Right lobe of liver (tissue), 6 donors: ENCODE data around the gene FCER1A. TPM values are rescaled to one million over a fixed set of nuclear protein-coding genes. Genes with fewer than 3 reads are reported as not detected.

Source experiments
- ATAC-seq, 4 donors: fragments of 200-7000 bp; cut with Tn5 transposase; one replicate each; pipeline ENCODE4 v1.9.1; 2020; ENCODE audit warnings: mild to moderate bottlenecking in 4 of 4, moderate library complexity in 4 of 4
- DNase-seq, 3 donors: peaks; one replicate each; pipeline ENCODE4 v3.0.0-alpha.2; 2020
- H3K27ac ChIP-seq, 3 donors: fragments of 200-600 bp; one replicate each; pipeline ENCODE4 v1.8.0; 2022
- H3K27me3 ChIP-seq, 2 donors: fragments of 200-600 bp; one replicate each; pipeline ENCODE4 v1.8.0; 2022
- H3K36me3 ChIP-seq, 4 donors: fragments of 200-600 bp; sonication (generic) in 1 of 4; one replicate each; pipeline versions ENCODE4 v1.5.1 to v1.8.0; 2017 to 2022; ENCODE audit warnings: control low read depth in 1 of 4
- H3K4me1 ChIP-seq, 4 donors: fragments of 200-600 bp; sonication (generic) in 1 of 4; one replicate each; pipeline versions ENCODE4 v1.5.1 to v1.8.0; 2017 to 2022; ENCODE audit warnings: control low read depth in 1 of 4
- H3K4me3 ChIP-seq, 3 donors: fragments of 200-600 bp; one replicate each; pipeline ENCODE4 v1.8.0; 2022
- H3K9me3 ChIP-seq, 4 donors: fragments of 200-600 bp; sonication (generic) in 1 of 4; one replicate each; pipeline versions ENCODE4 v1.5.1 to v1.8.0; 2017 to 2022; ENCODE audit warnings: control low read depth in 1 of 4
- POLR2A ChIP-seq: fragments of 450-650 bp; IDR thresholded peaks from one replicate; pipeline ENCODE4 v1.6.1; 2017; ENCODE audit warnings: antibody characterized with exemption, mild to moderate bottlenecking
- WGBS: methylation state at CpG from one replicate; pipeline ENCODE4 v1.1.6; 2018; ENCODE audit warnings: low coverage, low lambda C conversion rate; ENCODE audit not compliant: insufficient coverage; ENCODE audit errors: missing lambda C conversion rate; 5-methylcytosine and 5-hydroxymethylcytosine counted together
- intact Hi-C, 2 donors: fragments of 100-400 bp; cut with DNase I; formaldehyde crosslinking; loops; one replicate each; pipeline versions ENCODE4 v1.11.2 to v1.14.1; 2022
- long read RNA-seq: library from polyadenylated mRNA; unstranded; transcript quantifications from one replicate; pipeline ENCODE4 v2.0.0, GENCODE V29; 2019
- total RNA-seq, 6 experiments: library from RNA; depleted of rRNA in 2 of 6; stranded (reverse); fragments of >200 nt in 2 of 6; fragmentation: NEBNext Ultra II Directional in 3 of 6; extraction: Animal tissue kit (Norgen Biotek cat#: 25700) in 3 of 6; gene quantifications; one replicate each; pipeline versions ENCODE4 v1.1.0 to v1.2.4, GENCODE V29; 2016 to 2023
- TF ChIP-seq, protein P1 (sequence below), 4 donors: fragments of 200-600 bp in 3 of 4; fragments of 450-650 bp in 1 of 4; IDR thresholded peaks; one replicate each; pipeline versions ENCODE4 v1.5.1 to v1.8.0; 2016 to 2022; ENCODE audit warnings: antibody characterized with exemption in 4 of 4, mild to moderate bottlenecking in 2 of 4
- donor health status: DM: no; HTN: yes; CAD: no.
- donor health status: DM: no; HTN: no; CAD: no.
- donor health status: DM: no; HTN: no; CAD: no.
- donor health status: DM: no; HTN: yes; CAD: no.
- donor health status: DM: no; HTN: yes; CAD: no.

FCER1A gene
- total RNA-seq = under 1 TPM in 1 of 6 experiments, not detected in 5; 0.24 TPM
- long read RNA-seq = 0 reads

- H3K4me1 ChIP-seq = no peaks in the 10 kb centered on the region
- no peaks in the 10 kb centered on the region for H3K27me3 ChIP-seq
- H3K9me3 ChIP-seq = no peaks in the 10 kb centered on the region
- no peaks in the 10 kb centered on the region for H3K36me3 ChIP-seq
- H3K27ac ChIP-seq = no peak within 1 kb of the TSS
- no peak for ATAC-seq
- intact Hi-C loops = no loop called here
- WGBS = 86% methylated on average over 1 of the region's 1 CpG
- DNase-seq = no peak
- TF ChIP-seq POLR2A = no peak
- TF ChIP-seq, protein P1, sequence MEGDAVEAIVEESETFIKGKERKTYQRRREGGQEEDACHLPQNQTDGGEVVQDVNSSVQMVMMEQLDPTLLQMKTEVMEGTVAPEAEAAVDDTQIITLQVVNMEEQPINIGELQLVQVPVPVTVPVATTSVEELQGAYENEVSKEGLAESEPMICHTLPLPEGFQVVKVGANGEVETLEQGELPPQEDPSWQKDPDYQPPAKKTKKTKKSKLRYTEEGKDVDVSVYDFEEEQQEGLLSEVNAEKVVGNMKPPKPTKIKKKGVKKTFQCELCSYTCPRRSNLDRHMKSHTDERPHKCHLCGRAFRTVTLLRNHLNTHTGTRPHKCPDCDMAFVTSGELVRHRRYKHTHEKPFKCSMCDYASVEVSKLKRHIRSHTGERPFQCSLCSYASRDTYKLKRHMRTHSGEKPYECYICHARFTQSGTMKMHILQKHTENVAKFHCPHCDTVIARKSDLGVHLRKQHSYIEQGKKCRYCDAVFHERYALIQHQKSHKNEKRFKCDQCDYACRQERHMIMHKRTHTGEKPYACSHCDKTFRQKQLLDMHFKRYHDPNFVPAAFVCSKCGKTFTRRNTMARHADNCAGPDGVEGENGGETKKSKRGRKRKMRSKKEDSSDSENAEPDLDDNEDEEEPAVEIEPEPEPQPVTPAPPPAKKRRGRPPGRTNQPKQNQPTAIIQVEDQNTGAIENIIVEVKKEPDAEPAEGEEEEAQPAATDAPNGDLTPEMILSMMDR (IDR thresholded peaks at IDR 0.05) = no peak
- no peak within 1 kb of the TSS for H3K4me3 ChIP-seq
Observed at GRCh38 chr1:159302095-159302494, at the start of gene FCER1A. TSS of gene FCER1A (plus strand) at chr1:159302336. CDS start at chr1:159302365, 29 bp downstream.

DNA sequence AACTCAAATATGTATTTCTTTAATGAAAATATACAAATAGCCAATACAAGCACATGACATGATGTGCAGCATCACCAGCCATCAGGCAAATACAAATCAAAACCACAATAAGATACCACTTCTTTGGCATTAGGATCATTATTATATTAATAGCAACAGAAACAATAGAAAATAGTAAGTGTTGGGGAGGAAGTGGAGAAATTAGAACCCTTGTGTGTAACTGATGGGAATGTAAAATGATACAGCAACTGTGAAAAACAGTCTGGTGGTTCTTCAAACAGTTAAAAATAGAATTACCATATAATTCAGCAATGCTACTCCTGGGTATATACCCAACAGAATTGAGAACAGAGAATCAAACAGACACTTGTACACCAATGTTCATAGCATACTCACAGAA lies 40.8 kb upstream of the FCER1A start:
- Histone ChIP-seq H3K36me3 (no peaks in the 10 kb centered on the region), H3K4me3 (no peak overlapping the region), H3K27ac (no peak overlapping the region), H3K9me3 (no peaks in the 10 kb centered on the region), H3K27me3 (no peaks in the 10 kb centered on the region), H3K4me1 (no peaks in the 10 kb centered on the region)
- DNase-seq (no peak), ATAC-seq (no peak)
- TF ChIP-seq, protein P1 (IDR thresholded peaks at IDR 0.05) = no peak
- intact Hi-C loops = no loop called here

GRCh38 chr1:159261721-159262494 lies 40.2 kb upstream of the FCER1A start:
- DNase-seq (no peak), ATAC-seq (no peak)
- Histone ChIP-seq H3K4me1 (no peaks in the 10 kb centered on the region), H3K27me3 (no peaks in the 10 kb centered on the region), H3K4me3 (no peak overlapping the region), H3K9me3 (no peaks in the 10 kb centered on the region), H3K36me3 (no peaks in the 10 kb centered on the region), H3K27ac (no peak overlapping the region)
- no peak for TF ChIP-seq POLR2A
- TF ChIP-seq, protein P1 (IDR thresholded peaks at IDR 0.05) = no peak
- intact Hi-C loops = no loop called here
- 81% methylated on average over 2 of the region's 2 CpGs for WGBS

DNA sequence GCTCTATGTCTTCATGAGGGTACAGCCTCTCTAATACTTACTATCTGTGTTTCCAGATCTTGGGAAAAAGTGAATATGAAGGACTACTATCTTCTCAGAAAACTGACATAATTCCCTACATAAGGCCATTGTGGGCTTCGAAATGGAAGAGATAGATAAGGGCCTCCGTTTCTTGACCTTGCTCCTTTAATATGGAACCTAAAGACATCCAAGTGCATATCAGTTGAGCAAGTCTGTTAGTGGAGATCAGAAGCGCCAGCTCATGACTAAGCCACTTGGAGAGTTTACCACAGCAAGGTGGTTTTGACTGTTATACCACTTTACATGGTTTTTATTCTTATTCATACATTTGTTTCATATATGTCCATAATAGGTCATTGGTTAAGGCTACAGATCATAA lies 35.3 kb upstream of the FCER1A start:
- intact Hi-C loops = no loop called here
- TF ChIP-seq, protein P1 (IDR thresholded peaks at IDR 0.05) = no peak
- no peak for TF ChIP-seq POLR2A
- Histone ChIP-seq H3K4me3 (no peak overlapping the region), H3K4me1 (no peaks in the 10 kb centered on the region), H3K27me3 (no peaks in the 10 kb centered on the region), H3K27ac (no peak overlapping the region), H3K9me3 (no peaks in the 10 kb centered on the region), H3K36me3 (no peaks in the 10 kb centered on the region)
- WGBS = 89% methylated on average over 3 of the region's 3 CpGs
- ATAC-seq (no peak), DNase-seq (no peak)
